SK-N-SH (cell line): ENCODE measurements around the gene SMPD3. TPM values are rescaled to one million over a fixed set of nuclear protein-coding genes. Genes with fewer than 3 reads are reported as not detected.
A peak's percentile ranks its signal among the peaks of the same experiment; 100 is the strongest.

Experiments
- CTCF ChIA-PET: fragments of 300-600, 350-600 bp; formaldehyde crosslinking; extraction: SDS; loops from one replicate; lab custom pipeline; 2021; lab: Yijun Ruan, JAX
- POLR2A ChIA-PET: fragments of 350-600 bp; sonication (Branson Sonifier 250); formaldehyde crosslinking; extraction: SDS; loops from one replicate; lab custom pipeline; 2020; ENCODE audit warnings: antibody characterized with exemption, inconsistent platforms; lab: Yijun Ruan, JAX
- DNase-seq: peaks from one replicate; pipeline ENCODE4 v3.0.0; 2012
- H2AFZ ChIP-seq: fragments of 200-600 bp; sonication (generic); 2 replicates; pipeline ENCODE4 v1.8.1; 2016; ENCODE audit warnings: antibody characterized with exemption, mild to moderate bottlenecking, low read depth
- H3F3A ChIP-seq: fragments of 200-600 bp; sonication (generic); replicated peaks from 2 replicates; pipeline ENCODE3; 2016; ENCODE audit warnings: antibody characterized with exemption, mild to moderate bottlenecking; ENCODE audit not compliant: insufficient read depth
- H3K27ac ChIP-seq, 2 experiments: fragments of 200-500 bp in 1 of 2; fragments of 200-600 bp in 1 of 2; sonication (Bioruptor generic) in 1 of 2; sonication (generic), shearing (Covaris generic) in 1 of 2; 2 replicates each; pipeline versions ENCODE4 v1.5.1 to v1.6.1; 2014 to 2016; ENCODE audit warnings: low read depth in 2 of 2, inconsistent platforms in 1 of 2, low read length in 1 of 2, mild to moderate bottlenecking in 1 of 2, mixed read lengths in 1 of 2
- H3K27me3 ChIP-seq: fragments of 200-600 bp; sonication (generic), shearing (Covaris generic); 2 replicates; pipeline ENCODE4 v1.6.1; 2016; ENCODE audit warnings: mixed run types; ENCODE audit not compliant: insufficient read depth
- H3K36me3 ChIP-seq, 2 experiments: fragments of 200-500 bp in 1 of 2; fragments of 200-600 bp in 1 of 2; sonication (Bioruptor generic) in 1 of 2; sonication (generic) in 1 of 2; replicated peaks in 1 of 2; 2 replicates each; pipeline versions ENCODE3 to v1.5.1; 2014 to 2016; ENCODE audit warnings: low read length in 1 of 2, mild to moderate bottlenecking in 1 of 2; ENCODE audit not compliant: insufficient read depth in 2 of 2, control insufficient read depth in 1 of 2
- H3K4me1 ChIP-seq, 2 experiments: fragments of 200-500 bp in 1 of 2; fragments of 200-600 bp in 1 of 2; sonication (Bioruptor generic) in 1 of 2; sonication (generic), shearing (Covaris generic) in 1 of 2; 2 replicates each; pipeline versions ENCODE4 v1.5.1 to v1.6.1; 2014 to 2016; ENCODE audit warnings: low read depth in 1 of 2, low read length in 1 of 2, mixed run types in 1 of 2; ENCODE audit not compliant: insufficient read depth in 2 of 2, control insufficient read depth in 1 of 2
- H3K4me2 ChIP-seq: fragments of 200-600 bp; sonication (generic), shearing (Covaris generic); 2 replicates; pipeline ENCODE4 v1.6.1; 2017; ENCODE audit warnings: mixed run types
- H3K4me3 ChIP-seq, 2 experiments: fragments of 200-500 bp in 1 of 2; fragments of 200-600 bp in 1 of 2; sonication (Bioruptor generic) in 1 of 2; sonication (generic), shearing (Covaris generic) in 1 of 2; 2 replicates each; pipeline versions ENCODE4 v1.5.1 to v1.8.1; 2014 to 2016; ENCODE audit warnings: low read depth in 2 of 2, inconsistent platforms in 1 of 2, low read length in 1 of 2, mild to moderate bottlenecking in 1 of 2, mixed read lengths in 1 of 2, moderate library complexity in 1 of 2
- H3K79me2 ChIP-seq: fragments of 200-600 bp; sonication (generic); 2 replicates; pipeline ENCODE4 v1.8.1; 2017; ENCODE audit warnings: mild to moderate bottlenecking; ENCODE audit not compliant: insufficient read depth
- H3K9ac ChIP-seq: fragments of 200-600 bp; sonication (generic); 2 replicates; pipeline ENCODE4 v1.6.1; 2017; ENCODE audit warnings: mixed run types
- H3K9me2 ChIP-seq: fragments of 200-600 bp; sonication (generic); 2 replicates; pipeline ENCODE4 v1.6.1; 2017; ENCODE audit warnings: mixed run types
- H3K9me3 ChIP-seq: fragments of 200-600 bp; sonication (generic); 2 replicates; pipeline ENCODE4 v1.6.1; 2017; ENCODE audit warnings: mixed run types, mild to moderate bottlenecking, moderate library complexity
- H4K20me1 ChIP-seq: fragments of 200-600 bp; sonication (generic); 2 replicates; pipeline ENCODE4 v1.6.1; 2017; ENCODE audit warnings: mild to moderate bottlenecking, mixed run types; ENCODE audit not compliant: insufficient read depth
- EP300 ChIP-seq, 2 experiments: IDR thresholded peaks; 2 replicates each; pipeline versions ENCODE4 v1.4.0 to v1.6.1; 2012; ENCODE audit warnings: borderline replicate concordance in 1 of 2, low read depth in 1 of 2, low read length in 1 of 2
- GABPA ChIP-seq: IDR thresholded peaks from 2 replicates; pipeline ENCODE4 v1.4.0; 2012; ENCODE audit warnings: low read depth, mild to moderate bottlenecking
- MAX ChIP-seq: IDR thresholded peaks from 2 replicates; pipeline ENCODE4 v1.4.0; 2012; ENCODE audit warnings: low read depth
- PBX3 ChIP-seq: IDR thresholded peaks from 2 replicates; pipeline ENCODE4; 2012
- REST ChIP-seq: IDR thresholded peaks from 2 replicates; pipeline ENCODE4 v1.6.1; 2012; ENCODE audit warnings: mild to moderate bottlenecking, low read depth, low read length, moderate library complexity
- TAF1 ChIP-seq: IDR thresholded peaks from 2 replicates; pipeline ENCODE4 v1.6.1; 2012; ENCODE audit warnings: low read depth, mild to moderate bottlenecking, low read length, moderate library complexity, borderline replicate concordance
- USF2 ChIP-seq: fragments of 150-350 bp; IDR thresholded peaks from 2 replicates; pipeline ENCODE4 v1.6.1; 2017; ENCODE audit warnings: antibody characterized with exemption, low read length, low read depth, borderline replicate concordance
- WGBS: methylation state at CpG from one replicate; pipeline ENCODE4 v1.1.6; 2017; ENCODE audit warnings: low lambda C conversion rate; 5-methylcytosine and 5-hydroxymethylcytosine counted together
- polyA plus RNA-seq, 3 experiments: library from polyadenylated mRNA; depleted of rRNA; stranded (reverse); fragments of >200 nt; gene quantifications; 2 replicates each; pipeline ENCODE4 v1.2.3, GENCODE V29; 2012
- TF ChIP-seq, protein P1 (sequence below): fragments of 150-350 bp; IDR thresholded peaks from 2 replicates; pipeline ENCODE4 v1.6.1; 2016; ENCODE audit warnings: mild to moderate bottlenecking, low read depth, low read length
- TF ChIP-seq, protein P2 (sequence below): IDR thresholded peaks from 2 replicates; pipeline ENCODE4 v1.4.0; 2012; ENCODE audit warnings: low read depth, borderline replicate concordance

Gene SMPD3
- polyA plus RNA-seq, 1 of the 3 experiments (the other 2 are of a cell fraction): 0.38 TPM

DNA sequence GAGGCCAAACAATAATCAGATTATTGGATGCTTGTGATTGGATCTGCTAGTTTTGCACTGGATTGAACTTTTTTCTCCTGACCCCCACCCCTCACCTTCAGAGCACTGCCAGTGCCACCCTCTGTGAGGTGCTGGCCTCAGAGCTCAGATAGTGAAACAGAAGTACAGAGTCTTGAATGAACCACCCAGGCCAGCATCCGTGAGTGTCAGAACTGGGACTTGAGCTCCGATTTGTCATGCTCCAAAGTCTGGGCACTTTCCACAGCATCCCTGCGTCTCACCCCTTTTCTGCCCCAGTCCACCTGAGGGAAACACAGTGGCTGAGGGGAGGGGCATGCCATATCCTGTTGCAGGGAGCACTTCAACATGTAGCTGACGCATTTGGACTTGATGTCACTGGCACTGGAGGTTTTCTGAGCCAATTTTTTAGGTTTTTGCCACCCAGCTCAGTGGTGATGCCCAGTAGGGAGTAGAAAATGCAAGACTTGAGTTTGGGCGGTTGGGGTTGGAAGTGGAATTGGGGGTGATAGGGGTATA lies 47.3 kb downstream of the SMPD3 start:
- ChIA-PET CTCF (interaction anchor here (0.7 to 2.6 kb wide), 9 partner anchors 19 to 120 kb away, joined by 3 to 15 read pairs (median 4); no protein-coding TSS in a partner anchor), POLR2A (no interaction called here)
- H2AFZ ChIP-seq: no peak overlapping the region
- no peak overlapping the region for H3K9ac ChIP-seq
- TF ChIP-seq GABPA: no peak
- TF ChIP-seq MAX: no peak
- TF ChIP-seq, protein P1, sequence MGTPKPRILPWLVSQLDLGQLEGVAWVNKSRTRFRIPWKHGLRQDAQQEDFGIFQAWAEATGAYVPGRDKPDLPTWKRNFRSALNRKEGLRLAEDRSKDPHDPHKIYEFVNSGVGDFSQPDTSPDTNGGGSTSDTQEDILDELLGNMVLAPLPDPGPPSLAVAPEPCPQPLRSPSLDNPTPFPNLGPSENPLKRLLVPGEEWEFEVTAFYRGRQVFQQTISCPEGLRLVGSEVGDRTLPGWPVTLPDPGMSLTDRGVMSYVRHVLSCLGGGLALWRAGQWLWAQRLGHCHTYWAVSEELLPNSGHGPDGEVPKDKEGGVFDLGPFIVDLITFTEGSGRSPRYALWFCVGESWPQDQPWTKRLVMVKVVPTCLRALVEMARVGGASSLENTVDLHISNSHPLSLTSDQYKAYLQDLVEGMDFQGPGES: no peak
- no peak for TF ChIP-seq REST
- TF ChIP-seq EP300 (IDR thresholded peaks at IDR 0.05; ENCODE audit: borderline replicate concordance in 1 of 2, low read depth in 1 of 2, low read length in 1 of 2): no peak
- TF ChIP-seq, protein P2, sequence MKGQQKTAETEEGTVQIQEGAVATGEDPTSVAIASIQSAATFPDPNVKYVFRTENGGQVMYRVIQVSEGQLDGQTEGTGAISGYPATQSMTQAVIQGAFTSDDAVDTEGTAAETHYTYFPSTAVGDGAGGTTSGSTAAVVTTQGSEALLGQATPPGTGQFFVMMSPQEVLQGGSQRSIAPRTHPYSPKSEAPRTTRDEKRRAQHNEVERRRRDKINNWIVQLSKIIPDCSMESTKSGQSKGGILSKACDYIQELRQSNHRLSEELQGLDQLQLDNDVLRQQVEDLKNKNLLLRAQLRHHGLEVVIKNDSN: no peak
- TF ChIP-seq PBX3: no peak
- TF ChIP-seq USF2: no peak
- no peak for TF ChIP-seq TAF1
- no peaks in the 10 kb centered on the region for H3K36me3 ChIP-seq
- no peaks in the 10 kb centered on the region for H3K79me2 ChIP-seq
- no peak overlapping the region for H3K4me3 ChIP-seq
- no peaks in the 10 kb centered on the region for H4K20me1 ChIP-seq
- H3F3A ChIP-seq: peaks cover 4% of the 10 kb centered on the region
- H3K9me2 ChIP-seq: no peaks in the 10 kb centered on the region
- no peaks in the 10 kb centered on the region; the same call in 1 of the 2 replicates for H3K27me3 ChIP-seq
- H3K4me2 ChIP-seq: no peak overlapping the region
- WGBS: 48% methylated on average over 5 of the region's 5 CpGs
- no peaks in the 10 kb centered on the region for H3K9me3 ChIP-seq
- H3K27ac ChIP-seq: peak overlapping the region in 1 of 2 experiments; percentile 67; a peak in 1 of 4 replicates
- peaks cover 0 to 21% of the 10 kb centered on the region in 2 experiments; a peak in 1 of 4 replicates for H3K4me1 ChIP-seq
- no peak for DNase-seq
